H9 (cell line): ENCODE measurements around the gene SHH. TPM values are rescaled to one million over a fixed set of nuclear protein-coding genes. Genes with fewer than 3 reads are reported as not detected.

Source experiments
- DNase-seq: peaks from one replicate; pipeline ENCODE4 v3.0.0-alpha.2; 2017
- H2AFZ ChIP-seq: one replicate; pipeline ENCODE4 v1.6.1; 2013; ENCODE audit warnings: mild to moderate bottlenecking, low read length, control low read depth, moderate library complexity
- H2AK5ac ChIP-seq: 2 replicates; pipeline ENCODE4 v1.6.1; 2013; ENCODE audit warnings: low read length, control low read depth, mixed read lengths; ENCODE audit not compliant: insufficient read length
- H2BK120ac ChIP-seq: one replicate; pipeline ENCODE4 v1.6.1; 2013; ENCODE audit warnings: low read depth, mild to moderate bottlenecking, low read length, control low read depth, inconsistent platforms; ENCODE audit not compliant: poor library complexity, severe bottlenecking
- H2BK12ac ChIP-seq: 2 replicates; pipeline ENCODE4 v1.6.1; 2013; ENCODE audit warnings: low read length, control low read depth, mixed read lengths, low read depth; ENCODE audit not compliant: insufficient read length
- H2BK15ac ChIP-seq: 2 replicates; pipeline ENCODE4 v1.6.1; 2013; ENCODE audit warnings: low read depth, low read length, control low read depth
- H2BK20ac ChIP-seq: one replicate; pipeline ENCODE4 v1.6.1; 2013; ENCODE audit warnings: low read depth, mild to moderate bottlenecking, low read length, control low read depth, inconsistent platforms; ENCODE audit not compliant: poor library complexity, severe bottlenecking
- H2BK5ac ChIP-seq: 2 replicates; pipeline ENCODE4 v1.6.1; 2013; ENCODE audit warnings: low read length, control low read depth, mixed read lengths; ENCODE audit not compliant: insufficient read length
- H3K14ac ChIP-seq: 2 replicates; pipeline ENCODE4 v1.6.1; 2013; ENCODE audit warnings: low read length, control low read depth; ENCODE audit not compliant: insufficient read depth
- H3K18ac ChIP-seq: 2 replicates; pipeline ENCODE4 v1.6.1; 2013; ENCODE audit warnings: low read depth, mild to moderate bottlenecking, mixed read lengths, low read length, control low read depth; ENCODE audit not compliant: insufficient read length
- H3K23ac ChIP-seq: 2 replicates; pipeline ENCODE4 v1.6.1; 2013; ENCODE audit warnings: low read length, control low read depth, mixed read lengths, low read depth; ENCODE audit not compliant: insufficient read length
- H3K23me2 ChIP-seq: 2 replicates; pipeline ENCODE4 v1.6.1; 2013; ENCODE audit warnings: low read depth, mild to moderate bottlenecking, mixed read lengths, low read length, control low read depth; ENCODE audit not compliant: insufficient read length, poor library complexity, severe bottlenecking
- H3K27ac ChIP-seq: 2 replicates; pipeline ENCODE4 v1.5.1; 2013; ENCODE audit warnings: low read length, control low read depth, mixed read lengths, low read depth; ENCODE audit not compliant: insufficient read length
- H3K27me3 ChIP-seq: 2 replicates; pipeline ENCODE4 v1.6.1; 2013; ENCODE audit warnings: low read length, control low read depth, inconsistent platforms; ENCODE audit not compliant: insufficient read depth
- H3K4ac ChIP-seq: 2 replicates; pipeline ENCODE4 v1.6.1; 2013; ENCODE audit warnings: low read depth, mild to moderate bottlenecking, control low read depth, inconsistent platforms, low read length, moderate library complexity
- H3K4me1 ChIP-seq: 2 replicates; pipeline ENCODE4 v1.6.1; 2013; ENCODE audit warnings: low read length, control low read depth, inconsistent platforms; ENCODE audit not compliant: insufficient read depth
- H3K4me2 ChIP-seq: 2 replicates; pipeline ENCODE4 v1.6.1; 2013; ENCODE audit warnings: low read length, control low read depth, mixed read lengths; ENCODE audit not compliant: insufficient read length, insufficient read depth
- H3K56ac ChIP-seq: 2 replicates; pipeline ENCODE4 v1.6.1; 2013; ENCODE audit warnings: low read depth, mild to moderate bottlenecking, mixed read lengths, low read length, control low read depth; ENCODE audit not compliant: insufficient read length
- H3K79me1 ChIP-seq: 2 replicates; pipeline ENCODE4 v1.6.1; 2013; ENCODE audit warnings: low read depth, mild to moderate bottlenecking, moderate library complexity, low read length, control low read depth, inconsistent platforms; ENCODE audit not compliant: insufficient read depth, poor library complexity, severe bottlenecking
- H3K79me2 ChIP-seq: 2 replicates; pipeline ENCODE4 v1.6.1; 2013; ENCODE audit warnings: low read length, control low read depth, inconsistent platforms; ENCODE audit not compliant: insufficient read depth
- H3K9ac ChIP-seq: 2 replicates; pipeline ENCODE4 v1.6.1; 2013; ENCODE audit warnings: low read length, control low read depth, mixed read lengths; ENCODE audit not compliant: insufficient read length; ENCODE audit errors: extremely low read depth
- H3K9me3 ChIP-seq: one replicate; pipeline ENCODE4 v1.6.1; 2013; ENCODE audit warnings: low read depth, low read length, inconsistent platforms; ENCODE audit not compliant: control insufficient read depth
- H3T11ph ChIP-seq: one replicate; pipeline ENCODE4 v1.6.1; 2013; ENCODE audit warnings: mild to moderate bottlenecking, low read length, control low read depth, inconsistent platforms
- H4K20me1 ChIP-seq: one replicate; pipeline ENCODE4 v1.6.1; 2013; ENCODE audit not compliant: control insufficient read depth, insufficient read length, insufficient read depth
- H4K5ac ChIP-seq: 2 replicates; pipeline ENCODE4 v1.6.1; 2013; ENCODE audit warnings: low read depth, mild to moderate bottlenecking, mixed read lengths, low read length, control low read depth; ENCODE audit not compliant: insufficient read length
- H4K8ac ChIP-seq: replicated peaks from 2 replicates; pipeline ENCODE4 v1.6.1; 2013; ENCODE audit warnings: low read length, control low read depth, mixed read lengths, low read depth; ENCODE audit not compliant: insufficient read length
- H4K91ac ChIP-seq: 2 replicates; pipeline ENCODE4 v1.6.1; 2013; ENCODE audit warnings: low read depth, mild to moderate bottlenecking, moderate library complexity, mixed read lengths, low read length, control low read depth; ENCODE audit not compliant: insufficient read length
- H3K27ac Mint-ChIP-seq, 3 experiments: 2 replicates in 2 of 3; 3 replicates in 1 of 3; pipeline ENCODE4 v1.8.0; 2020 to 2021; ENCODE audit warnings: mixed read lengths in 3 of 3, mild to moderate bottlenecking in 1 of 3, moderate library complexity in 1 of 3
- H3K27me3 Mint-ChIP-seq: 2 replicates; pipeline ENCODE4 v1.8.0; 2021; ENCODE audit warnings: low read depth, mild to moderate bottlenecking, moderate library complexity, mixed read lengths
- H3K36me3 Mint-ChIP-seq, 3 experiments: 2 replicates in 2 of 3; 3 replicates in 1 of 3; pipeline ENCODE4 v1.8.0; 2020 to 2021; ENCODE audit warnings: low read depth in 3 of 3, mixed read lengths in 3 of 3; ENCODE audit not compliant: insufficient read depth in 1 of 3
- H3K4me1 Mint-ChIP-seq, 2 experiments: 2 replicates each; pipeline ENCODE4 v1.8.0; 2020; ENCODE audit warnings: mixed read lengths in 2 of 2
- H3K4me3 Mint-ChIP-seq, 2 experiments: 2 replicates in 1 of 2; 3 replicates in 1 of 2; pipeline ENCODE4 v1.8.0; 2020 to 2021; ENCODE audit warnings: mild to moderate bottlenecking in 2 of 2, mixed read lengths in 2 of 2, moderate library complexity in 1 of 2
- H3K9me3 Mint-ChIP-seq, 2 experiments: 2 replicates in 1 of 2; 3 replicates in 1 of 2; pipeline ENCODE4 v1.8.0; 2020; ENCODE audit warnings: mild to moderate bottlenecking in 2 of 2, mixed read lengths in 2 of 2, moderate library complexity in 1 of 2
- CTCF ChIP-seq: fragments of 200-600 bp; sonication (generic); conservative IDR thresholded peaks from 3 replicates; pipeline ENCODE4 v1.8.0; 2021; ENCODE audit warnings: antibody characterized with exemption, mild to moderate bottlenecking
- WGBS: extraction: QIAGEN DNeasy Blood & Tissue Kit; methylation state at CpG from one replicate; pipeline ENCODE4 v1.1.7; 2013; ENCODE audit warnings: missing lambda C conversion rate, low lambda C conversion rate, mixed read lengths; ENCODE audit not compliant: insufficient read length; ENCODE audit errors: extremely low coverage; 5-methylcytosine and 5-hydroxymethylcytosine counted together
- total RNA-seq: library from RNA; stranded (reverse); gene quantifications from 2 replicates; pipeline ENCODE4 v1.2.1, GENCODE V29; 2021

The SHH gene
- total RNA-seq, 1 experiment from 2014 or later, result 0.07 TPM

- Mint-ChIP-seq H3K27me3 (peaks cover 16% of the 10 kb centered on the region), H3K36me3 (no peaks in the 10 kb centered on the region), H3K9me3 (no peaks in the 10 kb centered on the region), H3K27ac (no peak overlapping the region), H3K4me3 (no peak overlapping the region), H3K4me1 (no peaks in the 10 kb centered on the region)
- Histone ChIP-seq H2BK5ac (no peak overlapping the region), H4K20me1 (peaks cover 3% of the 10 kb centered on the region), H4K8ac (no peak overlapping the region), H3K9ac (no peak overlapping the region), H4K5ac (no peak overlapping the region), H2BK20ac (no peak overlapping the region), H2BK120ac (no peak overlapping the region), H2AFZ (no peak overlapping the region), H3K23ac (no peak overlapping the region), H3K9me3 (no peaks in the 10 kb centered on the region), H3K23me2 (no peaks in the 10 kb centered on the region), H3K56ac (no peak overlapping the region), H3K4ac (no peak overlapping the region), H3K18ac (no peak overlapping the region), H2BK12ac (no peak overlapping the region), H2AK5ac (no peak overlapping the region), H3K4me2 (no peak overlapping the region), H3K27ac (no peak overlapping the region), H3K4me1 (no peaks in the 10 kb centered on the region), H4K91ac (no peak overlapping the region), H2BK15ac (no peak overlapping the region), H3K27me3 (no peaks in the 10 kb centered on the region), H3T11ph (no peak overlapping the region), H3K14ac (no peak overlapping the region), H3K79me2 (no peaks in the 10 kb centered on the region), H3K79me1 (no peaks in the 10 kb centered on the region)
- DNase-seq, result no peak
- no CpG with 5 or more reads among the region's 3 CpGs for WGBS
- TF ChIP-seq CTCF, result no peak
Measured at GRCh38 chr7:155825336-155825735, 13.1 kb upstream of the SHH start.
